Activated naive CD8-positive, alpha-beta T cell treated with anti-CD3 and anti-CD28 coated beads, Interleukin-2, amount 10 ng/mL, durations not matched to agents 7 days and 5 days (primary cell): ENCODE results near the gene SPA17. TPM values are rescaled to one million over a fixed set of nuclear protein-coding genes. Genes with fewer than 3 reads are reported as not detected.

Experiments
- ATAC-seq: fragments of 150-1000 bp; cut with Tn5 transposase; one replicate; pipeline ENCODE4 v1.10.0; 2021; ENCODE audit warnings: low read depth, moderate library complexity
- POLR2A ChIA-PET: fragments of 350-600 bp; sonication (Branson Sonifier 250); formaldehyde crosslinking; loops from one replicate; lab custom pipeline; 2021; ENCODE audit warnings: antibody characterized with exemption; lab: Charles Lee
- DNase-seq: peaks from one replicate; pipeline ENCODE4 v3.0.0; 2021
- H3K27ac Mint-ChIP-seq: one replicate; pipeline ENCODE4 v1.8.0; 2022; ENCODE audit warnings: mild to moderate bottlenecking, mixed read lengths
- H3K27me3 Mint-ChIP-seq: one replicate; pipeline ENCODE4 v1.8.0; 2022; ENCODE audit warnings: mild to moderate bottlenecking, moderate library complexity, mixed read lengths
- H3K36me3 Mint-ChIP-seq: one replicate; pipeline ENCODE4 v1.8.0; 2021; ENCODE audit warnings: mild to moderate bottlenecking, mixed read lengths
- H3K4me1 Mint-ChIP-seq: one replicate; pipeline ENCODE4 v1.8.0; 2021; ENCODE audit warnings: mixed read lengths
- H3K4me3 Mint-ChIP-seq: one replicate; pipeline ENCODE4 v1.8.0; 2022; ENCODE audit warnings: mild to moderate bottlenecking, moderate library complexity, mixed read lengths
- H3K9me3 Mint-ChIP-seq: one replicate; pipeline ENCODE4 v1.8.0; 2021; ENCODE audit warnings: mixed read lengths
- total RNA-seq, 2 experiments: library from RNA; stranded (reverse); gene quantifications; one replicate each; pipeline ENCODE4 v1.2.3, GENCODE V29; 2021

SPA17 gene
- 1 to 10 TPM; 1.5 to 3.0 TPM for total RNA-seq

DNA sequence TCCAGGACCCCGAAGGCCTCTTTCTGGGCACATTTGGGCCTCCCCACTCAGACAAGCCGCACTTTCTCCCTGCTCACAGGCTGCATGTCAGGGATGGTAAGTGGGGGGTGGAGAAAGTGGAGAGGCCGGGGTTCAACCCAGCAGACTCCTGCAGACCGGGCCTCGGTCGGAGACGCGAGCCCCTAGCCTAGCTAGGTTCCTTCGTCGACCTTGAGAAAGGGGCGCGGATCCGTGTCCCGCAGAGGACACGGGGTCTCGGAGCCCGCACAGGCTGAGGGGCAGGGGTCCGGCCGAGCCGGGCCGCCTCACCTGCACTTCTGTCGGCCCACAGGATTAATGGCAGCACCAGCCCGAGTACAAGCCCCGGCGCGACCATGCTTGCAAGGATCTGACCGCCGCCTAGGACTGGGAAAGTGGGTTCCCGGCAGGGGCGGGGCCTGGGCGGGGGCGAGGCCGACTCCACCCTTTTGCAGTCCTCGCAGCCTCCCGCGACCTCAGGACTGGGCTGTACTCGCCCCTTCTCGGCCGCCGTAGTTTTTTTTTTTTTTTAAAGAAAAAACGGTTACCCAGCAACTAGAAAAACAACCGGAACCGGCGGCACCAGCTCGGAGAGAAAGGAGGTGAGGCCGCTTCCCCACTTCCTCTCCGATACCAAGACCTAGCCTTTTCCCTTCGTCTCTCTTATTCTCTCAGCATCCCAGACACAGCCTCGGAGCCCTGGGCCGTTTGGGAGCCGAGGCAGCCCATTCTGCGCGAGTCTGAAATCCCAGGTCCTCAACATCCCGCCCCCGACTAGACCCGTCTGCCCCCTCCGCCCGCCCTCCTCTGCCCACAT lies at the start of gene SPA17, which contains the start of gene SIAE:
SPA17 (plus strand) TSS at position 572 of the 835 bp plus-strand sequence. CDS start 1,361 bp downstream, outside the sequence.
SIAE (minus strand) TSS at position 407 of the 835 bp plus-strand sequence; CDS start at position 376, 31 bp downstream.
- peak; percentile 89 for DNase-seq
- POLR2A ChIA-PET, result interaction anchor here (0.6 to 2.4 kb wide), 12 partner anchors 26 to 690 kb away, joined by 3 to 19 read pairs (median 3); partner anchors contain the start of genes CCDC15, MSANTD2 and NRGN
- Mint-ChIP-seq H3K4me3 (peak within 1 kb of the TSS; percentile 92), H3K27me3 (no peaks in the 10 kb centered on the region), H3K36me3 (no peaks in the 10 kb centered on the region), H3K27ac (peak within 1 kb of the TSS; percentile 84), H3K9me3 (no peaks in the 10 kb centered on the region), H3K4me1 (peaks cover 26% of the 10 kb centered on the region)
- ATAC-seq, result peak; percentile 90

DNA sequence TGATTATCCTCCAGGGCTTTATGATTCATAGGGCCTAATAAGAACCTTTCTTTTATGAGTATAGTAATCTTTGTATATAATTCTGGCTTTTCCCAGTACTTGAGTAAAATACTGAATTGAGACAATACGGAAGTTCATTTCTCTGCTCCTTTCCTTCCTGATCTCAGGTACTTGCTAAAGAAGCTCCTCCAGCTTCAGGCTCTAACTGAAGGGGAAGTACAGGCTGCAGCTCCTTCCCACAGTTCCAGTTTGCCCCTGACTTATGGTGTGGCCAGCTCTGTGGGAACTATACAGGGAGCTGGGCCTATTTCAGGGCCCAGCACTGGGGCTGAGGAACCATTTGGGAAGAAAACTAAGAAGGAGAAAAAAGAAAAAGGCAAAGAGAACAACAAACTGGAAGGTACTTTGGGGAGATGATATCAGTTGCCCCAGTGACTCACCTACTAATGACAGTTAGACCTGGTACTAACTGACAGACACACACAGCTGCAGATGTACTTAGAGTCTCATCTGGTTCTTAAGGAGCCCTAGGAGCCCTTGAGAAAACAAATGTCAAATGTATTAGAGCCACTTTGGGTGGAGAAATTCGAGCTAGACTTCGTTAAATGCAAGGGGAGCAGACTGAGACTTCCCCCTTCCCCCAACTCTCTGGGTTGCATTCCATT lies 48.1 kb upstream of the SPA17 start:
- Mint-ChIP-seq H3K27me3 (peaks cover 2% of the 10 kb centered on the region), H3K4me3 (no peak overlapping the region), H3K36me3 (peaks cover 22% of the 10 kb centered on the region), H3K9me3 (no peaks in the 10 kb centered on the region), H3K4me1 (peaks cover 18% of the 10 kb centered on the region), H3K27ac (no peak overlapping the region)
- POLR2A ChIA-PET, result no interaction called here
- DNase-seq (no peak), ATAC-seq (no peak)

DNA sequence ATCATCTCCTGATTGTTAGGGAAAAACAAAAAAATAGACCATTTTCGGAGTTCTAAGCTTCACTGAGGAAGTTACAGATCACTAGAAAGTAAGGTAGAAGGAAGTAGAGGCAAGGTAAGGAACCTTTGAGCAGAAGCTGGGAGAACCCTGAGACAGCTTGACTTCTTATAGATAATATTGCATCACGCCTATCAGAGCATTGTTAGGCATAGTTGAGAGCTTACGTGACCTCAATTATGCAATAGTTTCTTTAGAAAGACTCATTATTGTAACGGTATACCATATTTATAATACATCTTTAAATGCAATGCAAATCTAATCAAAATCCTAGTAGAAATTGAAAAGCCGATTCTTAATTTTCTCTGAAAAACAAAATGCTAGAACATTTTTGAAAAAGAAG lies 46.2 kb upstream of the SPA17 start:
- no peaks in the 10 kb centered on the region for H3K27me3 Mint-ChIP-seq
- DNase-seq, result no peak
- POLR2A ChIA-PET, result no interaction called here
- no peak overlapping the region for H3K27ac Mint-ChIP-seq
- no peak overlapping the region for H3K4me3 Mint-ChIP-seq
- peaks cover 34% of the 10 kb centered on the region for H3K36me3 Mint-ChIP-seq
- no peaks in the 10 kb centered on the region for H3K9me3 Mint-ChIP-seq
- ATAC-seq, result no peak
- H3K4me1 Mint-ChIP-seq, result peaks cover 18% of the 10 kb centered on the region

DNA sequence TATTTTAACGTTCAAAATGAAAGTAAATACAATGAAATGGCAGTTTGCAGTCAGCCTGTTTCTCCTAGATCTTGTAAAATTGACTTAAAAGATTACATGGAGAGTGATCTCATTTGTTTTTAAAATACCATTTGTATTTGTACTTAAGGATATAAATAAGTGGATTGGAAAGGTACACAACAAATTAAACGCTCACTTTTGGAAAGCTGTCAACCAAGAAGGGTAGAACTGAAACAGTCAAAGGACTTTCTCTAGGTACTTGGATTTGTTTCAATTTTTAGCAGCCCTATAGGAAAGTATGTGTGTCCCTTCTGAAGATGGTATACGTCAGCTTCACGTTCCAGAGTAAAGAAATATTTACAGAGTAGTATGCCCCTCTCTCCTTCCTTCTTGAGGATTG lies 43.7 kb upstream of the SPA17 start:
- DNase-seq (no peak), ATAC-seq (no peak)
- H3K36me3 Mint-ChIP-seq, result peaks cover 36% of the 10 kb centered on the region
- H3K4me3 Mint-ChIP-seq, result no peak overlapping the region
- peaks cover 7% of the 10 kb centered on the region for H3K4me1 Mint-ChIP-seq
- H3K27me3 Mint-ChIP-seq, result no peaks in the 10 kb centered on the region
- H3K27ac Mint-ChIP-seq, result no peak overlapping the region
- no peaks in the 10 kb centered on the region for H3K9me3 Mint-ChIP-seq
- POLR2A ChIA-PET, result no interaction called here

DNA sequence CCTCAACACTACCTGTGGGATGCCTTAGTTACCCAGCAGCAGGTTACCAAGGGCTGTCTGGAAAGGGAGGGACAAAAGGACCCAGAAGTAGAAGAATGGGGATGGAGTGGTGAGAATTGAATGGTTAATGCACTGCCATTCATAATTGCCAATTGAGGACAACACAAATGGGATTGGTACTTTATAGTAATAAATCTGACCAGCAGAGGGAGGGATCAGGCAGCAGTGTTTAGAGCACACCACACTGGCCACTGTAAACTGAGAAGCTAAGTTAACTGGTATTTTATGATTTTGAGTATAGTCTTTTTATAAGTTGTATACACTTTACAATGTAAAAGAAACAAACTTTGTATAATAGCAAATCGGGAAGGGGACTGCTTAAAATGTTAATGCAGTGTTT lies 40.3 kb upstream of the SPA17 start:
- Mint-ChIP-seq H3K36me3 (peaks cover 39% of the 10 kb centered on the region), H3K4me1 (peaks cover 5% of the 10 kb centered on the region), H3K4me3 (no peak overlapping the region), H3K27ac (no peak overlapping the region), H3K9me3 (no peaks in the 10 kb centered on the region), H3K27me3 (no peaks in the 10 kb centered on the region)
- DNase-seq (no peak), ATAC-seq (no peak)
- POLR2A ChIA-PET, result no interaction called here

DNA sequence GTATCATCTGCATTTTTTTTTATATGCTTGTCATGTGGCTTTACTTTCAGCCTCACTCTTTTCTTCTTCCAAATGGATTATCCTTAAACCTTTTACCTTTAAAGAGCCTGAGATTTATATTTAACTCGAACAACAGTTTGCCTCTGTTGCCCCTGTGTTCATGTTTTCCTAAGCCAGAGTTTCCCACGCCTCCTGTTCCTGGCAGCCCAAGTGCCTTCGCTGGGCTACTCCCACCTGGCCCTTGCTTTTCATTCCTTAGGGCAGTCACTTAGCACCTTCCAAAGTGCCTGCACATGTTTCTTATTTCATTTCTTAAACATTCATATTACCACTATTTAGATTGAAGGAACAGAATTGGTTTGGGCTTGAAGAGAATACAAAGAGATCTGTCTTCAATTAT lies 37.8 kb upstream of the SPA17 start:
- DNase-seq (no peak), ATAC-seq (no peak)
- H3K4me1 Mint-ChIP-seq, result no peaks in the 10 kb centered on the region
- POLR2A ChIA-PET, result no interaction called here
- no peak overlapping the region for H3K4me3 Mint-ChIP-seq
- H3K36me3 Mint-ChIP-seq, result peaks cover 28% of the 10 kb centered on the region
- H3K27me3 Mint-ChIP-seq, result no peaks in the 10 kb centered on the region
- no peaks in the 10 kb centered on the region for H3K9me3 Mint-ChIP-seq
- H3K27ac Mint-ChIP-seq, result no peak overlapping the region

DNA sequence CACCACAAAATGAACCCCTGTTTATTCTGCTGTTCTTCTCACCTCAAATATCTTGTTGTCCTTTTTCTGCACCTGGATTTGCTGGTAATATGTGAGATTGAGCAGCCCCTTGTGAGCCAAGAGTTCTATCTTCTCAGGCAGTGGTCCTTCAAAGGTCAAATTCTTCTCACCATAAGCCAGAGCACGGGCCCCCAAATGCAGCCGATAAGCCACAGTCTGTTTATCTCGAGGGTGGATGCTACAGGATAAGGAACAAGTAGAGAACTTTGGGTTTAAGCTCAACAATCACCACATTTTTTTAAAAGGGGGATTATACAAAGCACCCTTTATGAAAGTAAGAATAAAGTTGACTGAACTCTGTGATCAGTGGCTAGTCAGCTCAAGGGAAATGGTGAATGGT lies 35.2 kb upstream of the SPA17 start:
- DNase-seq, result no peak
- POLR2A ChIA-PET, result interaction anchor here (0.7 kb wide), 1 partner anchor 26 kb away, joined by 3 read pairs; no protein-coding TSS in a partner anchor
- H3K4me3 Mint-ChIP-seq, result no peak overlapping the region

DNA sequence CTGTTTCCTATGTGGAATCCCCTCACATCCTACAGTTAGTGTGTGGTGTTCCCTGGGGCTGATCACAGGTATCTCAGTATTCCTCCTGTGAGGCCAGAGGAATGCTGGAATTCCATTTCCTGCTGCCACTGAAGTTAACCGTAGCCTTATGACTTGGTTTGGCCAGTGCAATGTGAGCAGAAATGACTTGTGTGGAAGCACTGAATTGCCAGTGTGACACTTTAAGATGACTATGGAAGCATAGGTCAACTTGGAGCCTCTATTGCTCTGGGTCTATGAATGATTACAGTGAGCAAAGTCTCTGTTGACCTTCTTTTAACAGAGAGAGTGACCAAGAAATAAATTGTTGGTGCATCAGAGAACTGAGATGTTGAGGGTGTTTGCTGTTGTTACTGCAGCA lies 34.5 kb upstream of the SPA17 start:
- ATAC-seq (no peak), DNase-seq (no peak)
- POLR2A ChIA-PET, result interaction anchor here (0.7 kb wide), 1 partner anchor 27 kb away, joined by 3 read pairs; no protein-coding TSS in a partner anchor
- Mint-ChIP-seq H3K27ac (no peak overlapping the region), H3K36me3 (peaks cover 18% of the 10 kb centered on the region), H3K27me3 (no peaks in the 10 kb centered on the region), H3K4me3 (no peak overlapping the region), H3K4me1 (no peaks in the 10 kb centered on the region), H3K9me3 (no peaks in the 10 kb centered on the region)

More for the DNA sequence above, 35.2 kb upstream of the SPA17 start:
- ATAC-seq, result no peak
- H3K27ac Mint-ChIP-seq, result no peak overlapping the region
- no peaks in the 10 kb centered on the region for H3K27me3 Mint-ChIP-seq
- H3K4me1 Mint-ChIP-seq, result no peaks in the 10 kb centered on the region
- no peaks in the 10 kb centered on the region for H3K9me3 Mint-ChIP-seq
- peaks cover 18% of the 10 kb centered on the region for H3K36me3 Mint-ChIP-seq

DNA sequence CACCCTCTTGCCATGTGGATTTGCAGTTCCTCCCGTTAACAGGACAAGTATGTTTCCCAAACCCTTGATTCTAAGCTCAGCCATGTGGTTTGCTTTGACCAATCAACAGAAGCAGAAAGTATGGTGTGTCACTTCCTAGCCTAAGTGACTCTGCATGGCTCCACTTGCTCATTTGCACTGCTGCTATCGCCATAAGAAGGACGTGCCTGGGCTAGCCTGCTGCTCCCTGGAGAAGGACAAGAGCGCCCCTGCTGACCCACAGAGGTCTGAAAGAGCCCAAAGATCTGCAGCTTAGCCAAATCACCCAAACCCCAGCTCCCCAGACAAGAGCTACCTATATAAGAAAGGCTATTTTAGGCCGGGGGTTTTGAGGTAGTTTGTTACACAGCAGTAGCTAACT lies 33.0 kb upstream of the SPA17 start:
- Mint-ChIP-seq H3K4me1 (peaks cover 3% of the 10 kb centered on the region), H3K9me3 (no peaks in the 10 kb centered on the region), H3K27me3 (no peaks in the 10 kb centered on the region), H3K4me3 (no peak overlapping the region), H3K36me3 (peaks cover 18% of the 10 kb centered on the region), H3K27ac (no peak overlapping the region)
- DNase-seq (no peak), ATAC-seq (no peak)
- POLR2A ChIA-PET, result interaction anchor here (0.6 kb wide), 2 partner anchors 11 to 196 kb away, joined by 3 read pairs; no protein-coding TSS in a partner anchor

DNA sequence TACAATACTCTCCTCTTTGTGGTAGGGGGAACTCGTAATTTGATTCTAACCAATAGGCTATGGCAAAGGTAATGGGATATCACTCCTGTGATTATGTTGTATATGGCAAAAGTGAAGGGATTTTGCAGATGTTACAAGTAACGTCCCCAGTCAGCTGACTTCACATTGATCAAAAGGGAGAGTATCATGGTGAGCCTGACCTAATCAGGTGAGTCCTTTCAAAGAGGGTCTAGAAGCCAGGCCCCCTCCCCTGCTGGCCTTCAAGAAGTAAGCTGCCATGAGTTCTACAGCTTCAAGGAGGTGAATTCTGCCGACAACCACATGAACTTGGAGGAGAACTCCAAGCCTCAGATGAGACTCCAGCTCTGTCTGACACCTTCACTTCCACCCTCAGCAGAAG lies 31.1 kb upstream of the SPA17 start:
- H3K27ac Mint-ChIP-seq, result no peak overlapping the region
- ATAC-seq (no peak), DNase-seq (no peak)
- POLR2A ChIA-PET, result no interaction called here
- H3K4me1 Mint-ChIP-seq, result peaks cover 3% of the 10 kb centered on the region
- H3K36me3 Mint-ChIP-seq, result peaks cover 7% of the 10 kb centered on the region
- H3K4me3 Mint-ChIP-seq, result no peak overlapping the region
- no peaks in the 10 kb centered on the region for H3K9me3 Mint-ChIP-seq
- no peaks in the 10 kb centered on the region for H3K27me3 Mint-ChIP-seq

DNA sequence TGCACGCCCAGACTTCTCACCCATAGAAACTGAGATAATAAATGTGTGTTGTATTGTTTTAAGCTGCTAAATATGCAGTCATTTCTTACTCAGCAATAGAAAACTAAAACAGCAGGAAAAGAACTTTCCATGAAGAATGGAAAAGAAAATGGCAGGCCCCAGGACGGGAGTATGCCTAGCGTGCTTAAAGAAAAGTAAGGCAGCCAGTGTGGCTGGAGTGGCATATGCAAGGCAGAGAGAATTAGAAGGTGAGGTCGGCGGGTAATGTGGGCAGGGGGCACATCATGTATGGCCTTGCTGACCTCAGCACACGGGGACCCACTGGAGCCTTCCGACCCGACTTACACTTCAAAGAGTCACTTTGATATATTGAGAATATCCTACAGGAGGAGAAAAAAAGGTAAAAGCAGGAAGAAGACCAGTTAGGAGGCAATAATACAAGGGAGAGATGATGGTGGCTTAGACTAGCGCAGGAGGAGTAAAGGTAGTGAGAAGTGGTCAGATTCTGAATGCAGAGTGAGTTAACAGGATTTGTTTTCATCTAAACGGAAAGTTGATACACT lies 30.6 kb upstream of the SPA17 start:
- ATAC-seq (no peak), DNase-seq (no peak)
- H3K27ac Mint-ChIP-seq, result no peak overlapping the region
- H3K9me3 Mint-ChIP-seq, result no peaks in the 10 kb centered on the region
- H3K36me3 Mint-ChIP-seq, result peaks cover 4% of the 10 kb centered on the region
- H3K27me3 Mint-ChIP-seq, result no peaks in the 10 kb centered on the region
- POLR2A ChIA-PET, result no interaction called here
- H3K4me1 Mint-ChIP-seq, result peaks cover 3% of the 10 kb centered on the region
- H3K4me3 Mint-ChIP-seq, result no peak overlapping the region

DNA sequence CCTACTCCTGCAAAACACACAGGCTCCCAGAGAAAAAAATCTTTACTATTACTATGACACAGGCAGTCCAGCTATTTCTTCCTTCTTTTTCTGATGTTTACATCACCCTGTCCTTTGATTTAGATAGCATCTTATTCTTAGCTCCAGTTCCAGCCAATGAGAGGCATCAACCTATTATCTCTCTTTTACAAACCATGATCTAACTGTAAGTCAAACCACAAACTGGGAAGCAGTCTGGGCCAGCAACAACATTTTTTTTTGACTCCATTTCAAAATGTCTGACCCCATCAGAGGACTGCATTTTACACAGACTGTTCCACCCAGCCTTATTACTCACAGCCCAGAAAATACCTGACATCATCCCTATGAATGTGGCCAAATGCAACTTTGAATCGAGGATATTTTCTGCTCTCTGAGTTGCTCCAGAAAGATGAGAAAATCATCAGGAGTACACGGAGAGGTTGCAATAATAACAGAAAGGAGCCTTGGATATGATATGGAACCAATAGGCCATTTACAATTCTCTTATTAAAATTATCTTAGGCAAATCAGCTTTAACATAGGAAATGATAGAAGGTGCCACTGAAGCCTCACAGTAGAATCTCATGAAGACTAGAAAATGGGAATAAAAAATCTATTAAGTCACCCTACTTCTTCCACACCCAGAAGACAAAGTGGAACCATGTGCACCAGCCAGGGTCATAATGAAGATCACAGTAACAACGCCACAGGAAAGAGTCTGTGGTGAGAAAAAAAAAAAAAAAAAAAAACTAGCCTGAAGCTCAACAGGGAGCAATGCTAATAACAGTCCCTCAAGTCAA lies 29.9 kb upstream of the SPA17 start:
- no peak for ATAC-seq
- Mint-ChIP-seq H3K27me3 (no peaks in the 10 kb centered on the region), H3K36me3 (peaks cover 4% of the 10 kb centered on the region), H3K27ac (no peak overlapping the region), H3K9me3 (no peaks in the 10 kb centered on the region), H3K4me3 (no peak overlapping the region), H3K4me1 (peaks cover 3% of the 10 kb centered on the region)
- POLR2A ChIA-PET, result interaction anchor here (0.6 kb wide), 1 partner anchor 119 kb away, joined by 3 read pairs; no protein-coding TSS in a partner anchor
- DNase-seq, result no peak
